Lower leg skin (tissue), 4 donors: ENCODE measurements around the gene DR1. TPM values are rescaled to one million over a fixed set of nuclear protein-coding genes. Genes with fewer than 3 reads are reported as not detected.
A peak's percentile ranks its signal among the peaks of the same experiment; 100 is the strongest.

Source experiments
- DNase-seq, 2 donors: peaks; one replicate each; pipeline ENCODE4 v3.0.0-alpha.2; 2019; ENCODE audit warnings: low spot score in 2 of 2
- H3K4me3 ChIP-seq: fragments of 200-600 bp; sonication (generic); 2 replicates; pipeline ENCODE4 v1.5.1; 2017; ENCODE audit warnings: mild to moderate bottlenecking, low read depth; ENCODE audit not compliant: poor library complexity, severe bottlenecking
- POLR2A ChIP-seq, 2 donors: fragments of 450-650 bp; IDR thresholded peaks; one replicate each; pipeline ENCODE4 v1.6.1; 2016 to 2017; ENCODE audit warnings: antibody characterized with exemption in 2 of 2, mild to moderate bottlenecking in 1 of 2, moderate library complexity in 1 of 2
- WGBS, 2 donors: methylation state at CpG; one replicate each; pipeline ENCODE4 v1.1.5; 2018; 5-methylcytosine and 5-hydroxymethylcytosine counted together
- intact Hi-C: fragments of 100-400 bp; cut with DNase I; formaldehyde crosslinking; loops from one replicate; pipeline ENCODE4 v1.15.0; 2023; ENCODE audit warnings: low total_unique reads
- total RNA-seq, 4 donors: library from RNA; depleted of rRNA; stranded (reverse); fragments of >200 nt; gene quantifications; one replicate each; pipeline ENCODE4 v1.1.0, GENCODE V29; 2016
- TF ChIP-seq, protein P1 (sequence below), 3 donors: fragments of 450-650 bp; IDR thresholded peaks; one replicate each; pipeline ENCODE4 v1.5.1; 2016; ENCODE audit warnings: antibody characterized with exemption in 3 of 3, mild to moderate bottlenecking in 3 of 3, moderate library complexity in 2 of 3

Gene DR1
- total RNA-seq, 4 donors from 2014 or later: 41.3 to 66.1 (median 52.1) TPM

DNA sequence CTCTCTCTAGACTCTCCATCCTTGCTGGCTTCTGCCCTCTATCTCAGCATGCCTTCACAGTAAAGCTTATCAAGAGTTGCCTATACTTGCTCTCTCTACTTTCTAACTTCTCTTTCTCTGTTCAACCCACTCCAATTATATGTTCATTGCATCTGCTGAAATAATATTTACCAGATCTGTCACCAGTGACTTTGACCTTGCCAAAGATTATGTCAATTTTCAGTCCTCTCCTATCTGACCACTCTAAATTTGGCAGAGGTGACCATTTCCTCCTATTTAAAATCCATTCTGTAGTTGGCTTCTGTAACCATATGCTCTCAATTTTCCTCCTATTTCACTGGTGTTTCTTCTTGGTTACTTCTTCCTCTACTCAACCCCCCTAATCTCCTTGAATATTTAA lies 38.8 kb upstream of the DR1 start:
- intact Hi-C loops: no loop called here
- no peak overlapping the region for H3K4me3 ChIP-seq
- no peak for DNase-seq
- TF ChIP-seq, protein P1, sequence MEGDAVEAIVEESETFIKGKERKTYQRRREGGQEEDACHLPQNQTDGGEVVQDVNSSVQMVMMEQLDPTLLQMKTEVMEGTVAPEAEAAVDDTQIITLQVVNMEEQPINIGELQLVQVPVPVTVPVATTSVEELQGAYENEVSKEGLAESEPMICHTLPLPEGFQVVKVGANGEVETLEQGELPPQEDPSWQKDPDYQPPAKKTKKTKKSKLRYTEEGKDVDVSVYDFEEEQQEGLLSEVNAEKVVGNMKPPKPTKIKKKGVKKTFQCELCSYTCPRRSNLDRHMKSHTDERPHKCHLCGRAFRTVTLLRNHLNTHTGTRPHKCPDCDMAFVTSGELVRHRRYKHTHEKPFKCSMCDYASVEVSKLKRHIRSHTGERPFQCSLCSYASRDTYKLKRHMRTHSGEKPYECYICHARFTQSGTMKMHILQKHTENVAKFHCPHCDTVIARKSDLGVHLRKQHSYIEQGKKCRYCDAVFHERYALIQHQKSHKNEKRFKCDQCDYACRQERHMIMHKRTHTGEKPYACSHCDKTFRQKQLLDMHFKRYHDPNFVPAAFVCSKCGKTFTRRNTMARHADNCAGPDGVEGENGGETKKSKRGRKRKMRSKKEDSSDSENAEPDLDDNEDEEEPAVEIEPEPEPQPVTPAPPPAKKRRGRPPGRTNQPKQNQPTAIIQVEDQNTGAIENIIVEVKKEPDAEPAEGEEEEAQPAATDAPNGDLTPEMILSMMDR (IDR thresholded peaks at IDR 0.05): no peak
- no peak for TF ChIP-seq POLR2A (IDR thresholded peaks at IDR 0.05)

DNA sequence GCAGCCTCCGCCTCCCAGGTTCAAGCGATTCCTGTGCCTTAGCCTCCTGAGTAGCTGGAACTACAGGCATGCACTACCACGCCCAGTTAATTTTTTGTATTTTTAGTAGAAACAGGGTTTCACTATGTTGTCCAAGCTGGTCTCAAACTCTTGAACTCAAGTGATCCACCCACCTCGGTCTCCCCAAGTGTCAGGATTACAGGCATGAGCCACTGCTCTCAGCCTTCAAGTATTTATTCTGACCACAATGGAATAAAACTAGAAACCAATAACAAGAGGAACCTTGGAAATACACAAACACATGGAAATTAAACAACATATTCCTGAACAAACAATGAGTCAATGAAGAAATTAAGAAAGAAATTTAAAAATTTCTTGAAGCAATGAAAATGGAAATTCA lies 32.7 kb upstream of the DR1 start:
- intact Hi-C loops: no loop called here
- TF ChIP-seq, protein P1 (IDR thresholded peaks at IDR 0.05): no peak
- TF ChIP-seq POLR2A (IDR thresholded peaks at IDR 0.05): no peak
- DNase-seq: no peak
- no peak overlapping the region for H3K4me3 ChIP-seq
- 72 to 79% methylated on average over 4 of the region's 4 CpGs for WGBS, 2 donors

DNA sequence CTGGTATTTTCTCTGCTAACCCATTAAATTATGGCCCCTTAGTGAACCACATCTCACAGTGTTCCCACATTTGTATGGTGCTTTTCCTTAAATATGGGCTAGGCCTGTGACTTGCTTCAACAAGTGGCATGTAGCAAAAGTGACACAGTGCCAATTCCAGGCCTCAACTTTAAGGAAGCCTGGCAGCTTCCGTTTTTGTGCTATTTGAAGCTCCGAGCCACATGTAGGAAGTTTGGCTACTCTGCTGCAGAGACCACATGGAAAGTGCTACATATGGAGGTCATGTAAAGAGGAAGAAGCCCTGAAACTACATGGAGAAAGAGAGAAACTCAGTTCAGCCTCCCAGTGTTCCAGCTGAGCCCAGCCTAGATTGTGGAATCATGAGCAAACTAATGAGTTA lies 28.5 kb upstream of the DR1 start:
- DNase-seq: peak in 1 of 2 donors; percentile 52
- no peak overlapping the region for H3K4me3 ChIP-seq
- TF ChIP-seq POLR2A (IDR thresholded peaks at IDR 0.05): no peak
- intact Hi-C loops: no loop called here
- WGBS, 2 donors: 14 to 18% methylated on average over 2 of the region's 2 CpGs

DNA sequence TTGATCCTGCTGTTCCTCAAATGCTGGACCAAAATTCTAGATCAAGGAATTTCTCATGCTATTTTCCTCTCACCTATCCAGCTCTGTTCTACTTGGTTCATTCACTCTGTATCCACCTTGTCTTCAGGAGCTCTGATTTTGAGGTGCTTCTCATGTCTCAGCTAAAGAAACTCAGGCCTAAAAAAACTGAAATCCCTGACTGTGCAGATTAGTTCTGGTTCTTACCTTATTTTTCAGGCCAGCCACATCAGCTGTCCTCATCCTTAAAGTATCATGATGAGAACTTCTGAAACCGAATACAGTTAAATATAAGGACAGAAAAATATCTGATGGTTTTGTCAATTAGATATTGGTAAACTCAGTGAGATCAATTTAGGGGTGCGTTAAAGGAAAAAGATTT lies 27.8 kb upstream of the DR1 start:
- WGBS, 2 donors: 96 to 97% methylated on average over 2 of the region's 2 CpGs
- intact Hi-C loops: no loop called here

DNA sequence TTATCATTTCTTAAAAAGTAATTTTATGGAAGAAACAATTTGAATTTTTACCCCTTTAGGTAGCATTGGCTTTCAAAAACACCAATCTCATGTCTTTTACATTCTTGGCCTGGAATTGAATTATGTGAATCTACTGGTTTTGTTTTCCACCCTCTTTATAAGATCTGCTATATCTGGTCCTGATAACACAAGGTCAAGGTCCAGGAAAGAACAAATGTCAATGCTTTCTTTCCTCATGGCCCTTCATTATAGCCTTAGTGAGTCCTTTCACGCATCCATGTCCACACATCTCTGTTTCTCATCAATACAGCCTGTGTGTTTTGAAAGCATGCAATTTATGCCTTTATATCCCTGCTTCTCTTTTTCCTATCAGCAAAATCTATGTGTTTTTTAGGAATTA lies 24.0 kb upstream of the DR1 start:
- TF ChIP-seq POLR2A (IDR thresholded peaks at IDR 0.05): no peak
- TF ChIP-seq, protein P1 (IDR thresholded peaks at IDR 0.05): no peak
- DNase-seq: no peak
- no peak overlapping the region for H3K4me3 ChIP-seq
- intact Hi-C loops: no loop called here
- 90 to 98% methylated on average over 1 of the region's 1 CpG for WGBS, 2 donors

More for the DNA sequence above, 27.8 kb upstream of the DR1 start:
- DNase-seq: no peak
- no peak overlapping the region for H3K4me3 ChIP-seq
- TF ChIP-seq, protein P1 (IDR thresholded peaks at IDR 0.05): no peak
- no peak for TF ChIP-seq POLR2A (IDR thresholded peaks at IDR 0.05)

DNA sequence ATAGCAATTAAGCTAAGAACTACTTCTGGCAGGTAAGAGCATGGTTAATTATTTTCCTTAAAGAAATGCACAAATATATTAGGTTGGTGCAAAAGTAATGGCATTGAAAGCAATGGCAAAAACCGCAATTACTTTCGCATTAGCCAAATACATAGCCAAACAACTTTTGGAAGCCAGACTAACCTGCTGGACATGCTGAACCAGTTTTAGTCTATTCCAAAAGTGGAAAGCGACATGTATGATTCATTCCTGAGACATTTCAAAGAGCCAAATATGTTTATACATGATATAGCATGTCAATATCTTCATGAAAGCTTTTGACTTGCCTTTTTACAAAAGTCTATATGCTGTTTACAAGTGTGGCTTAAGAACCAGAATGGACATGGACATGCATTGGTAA lies 23.4 kb upstream of the DR1 start:
- 57 to 70% methylated on average over 3 of the region's 3 CpGs for WGBS, 2 donors
- peak in 1 of 2 donors; percentile 66 for DNase-seq
- intact Hi-C loops: no loop called here
- no peak overlapping the region for H3K4me3 ChIP-seq
- TF ChIP-seq POLR2A (IDR thresholded peaks at IDR 0.05): no peak
- TF ChIP-seq, protein P1 (IDR thresholded peaks at IDR 0.05): no peak
